ENCODE measurements around the gene GPT2.

- TF ChIP-seq CTCF (IDR thresholded peaks at IDR 0.05) (no peak), POLR2A (IDR thresholded peaks at IDR 0.05) (no peak)
Observed at GRCh38 chr16:46930861-46931260, 46.7 kb downstream of the GPT2 start.
